Measurements from ENCODE around the gene AAK1. TPM values are rescaled to one million over a fixed set of nuclear protein-coding genes. Genes with fewer than 3 reads are reported as not detected.
"Not testable (repeated sequence)": the region's sequence is repeated elsewhere in the genome, so short reads cannot be mapped to it uniquely, and the experiment has no call there.

Gene AAK1
- total and polyA plus RNA-seq, 7 donors: 5.4 to 35.7 (median 20.7) TPM

GRCh38 chr2:69452687-69453086 lies 190.9 kb downstream of the AAK1 start:
- intact Hi-C loops (cut with DNase I): no loop called here
- WGBS, 2 donors: 93 to 97% methylated on average over 3 of the region's 3 CpGs
- no peak for TF ChIP-seq EP300 (IDR thresholded peaks at IDR 0.05)
- TF ChIP-seq POLR2AphosphoS5 (IDR thresholded peaks at IDR 0.05): no peak
- TF ChIP-seq CTCF (IDR thresholded peaks at IDR 0.05): no peak
- TF ChIP-seq POLR2A (IDR thresholded peaks at IDR 0.05): no peak
- H3K9me3 ChIP-seq: no peaks in the 10 kb centered on the region
- no peaks in the 10 kb centered on the region for H3K27me3 ChIP-seq
- no peak overlapping the region for H3K27ac ChIP-seq
- H3K36me3 ChIP-seq: no peaks in the 10 kb centered on the region
- no peak for DNase-seq
- no peaks in the 10 kb centered on the region for H3K4me1 ChIP-seq
- H3K4me3 ChIP-seq: no peak overlapping the region

GRCh38 chr2:69450735-69451416 lies 192.7 kb downstream of the AAK1 start:
- no peaks in the 10 kb centered on the region for H3K4me1 ChIP-seq
- no peak overlapping the region for H3K27ac ChIP-seq
- no peaks in the 10 kb centered on the region for H3K27me3 ChIP-seq
- no peaks in the 10 kb centered on the region for H3K9me3 ChIP-seq
- H3K4me3 ChIP-seq: no peak overlapping the region
- no peaks in the 10 kb centered on the region for H3K36me3 ChIP-seq
- 86 to 91% methylated on average over 6 of the region's 6 CpGs for WGBS, 2 donors
- DNase-seq: no peak
- intact Hi-C loops (cut with DNase I): no loop called here
- TF ChIP-seq POLR2AphosphoS5 (IDR thresholded peaks at IDR 0.05): no peak
- no peak for TF ChIP-seq POLR2A (IDR thresholded peaks at IDR 0.05)
- TF ChIP-seq EP300 (IDR thresholded peaks at IDR 0.05): no peak
- no peak for TF ChIP-seq CTCF (IDR thresholded peaks at IDR 0.05)

GRCh38 chr2:69449906-69450305 lies 193.6 kb downstream of the AAK1 start:
- no peaks in the 10 kb centered on the region for H3K27me3 ChIP-seq
- TF ChIP-seq EP300 (IDR thresholded peaks at IDR 0.05) (no peak), POLR2AphosphoS5 (IDR thresholded peaks at IDR 0.05) (no peak), CTCF (IDR thresholded peaks at IDR 0.05) (no peak), POLR2A (IDR thresholded peaks at IDR 0.05) (no peak)
- DNase-seq: no peak
- no peaks in the 10 kb centered on the region for H3K36me3 ChIP-seq
- no peaks in the 10 kb centered on the region for H3K9me3 ChIP-seq
- H3K4me1 ChIP-seq: no peaks in the 10 kb centered on the region
- intact Hi-C loops (cut with DNase I): no loop called here
- WGBS, 2 donors: 89 to 93% methylated on average over 5 of the region's 5 CpGs
- H3K27ac ChIP-seq: no peak overlapping the region
- no peak overlapping the region for H3K4me3 ChIP-seq

DNA sequence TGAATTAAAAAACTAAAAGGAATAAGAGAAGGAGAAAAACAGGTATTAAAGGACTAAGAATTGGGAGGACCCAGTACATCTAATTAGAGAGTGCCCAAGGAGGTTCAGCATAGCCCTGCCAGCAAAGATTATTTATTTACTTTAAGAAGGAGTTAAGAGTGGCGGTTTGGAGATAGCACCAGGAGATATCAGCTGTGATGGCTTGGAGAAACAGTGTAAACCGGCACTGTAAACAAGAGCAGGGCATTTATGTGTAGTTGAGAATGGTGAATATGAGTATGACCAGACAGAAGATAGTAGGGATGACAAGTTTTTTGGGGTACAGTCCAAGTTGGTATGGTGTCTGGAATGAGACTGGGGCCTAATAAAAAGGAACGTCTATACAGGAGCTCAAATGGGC lies 199.9 kb downstream of the AAK1 start:
- DNase-seq; H3K4me3 ChIP-seq; H3K27me3 ChIP-seq; intact Hi-C loops (cut with DNase I); H3K36me3 ChIP-seq; H3K27ac ChIP-seq; H3K9me3 ChIP-seq; H3K4me1 ChIP-seq: not testable (repeated sequence)
- WGBS, 2 donors: 70 to 85% methylated on average over 3 of the region's 3 CpGs

- DNase-seq, H3K27ac ChIP-seq, H3K9me3 ChIP-seq, H3K4me3 ChIP-seq, H3K36me3 ChIP-seq, H3K27me3 ChIP-seq: not testable (repeated sequence)
- intact Hi-C loops (cut with DNase I): loop anchor here (5.0 kb wide), 3 partner anchors 427 to 853 kb away; partner anchors contain the start of genes ANTXR1 and SNRPG
- WGBS, 2 donors: 99 to 100% methylated on average over 2 of the region's 2 CpGs
- peaks cover 0 to 30% (median 19%) of the 10 kb centered on the region in 4 donors for H3K4me1 ChIP-seq
Observed at GRCh38 chr2:69439499-69439898, 204.0 kb downstream of the AAK1 start.

GRCh38 chr2:69438580-69438979 lies 205.0 kb downstream of the AAK1 start:
- 97 to 98% methylated on average over 6 of the region's 6 CpGs for WGBS, 2 donors

More at GRCh38 chr2:69438580-69438979, 205.0 kb downstream of the AAK1 start:
- intact Hi-C loops (cut with DNase I): loop anchor here (5.0 kb wide), 3 partner anchors 426 to 854 kb away; partner anchors contain the start of genes ANTXR1 and SNRPG
- no peak for TF ChIP-seq POLR2A (IDR thresholded peaks at IDR 0.05)
- no peak for TF ChIP-seq EP300 (IDR thresholded peaks at IDR 0.05)
- no peak for TF ChIP-seq CTCF (IDR thresholded peaks at IDR 0.05)
- no peak for TF ChIP-seq POLR2AphosphoS5 (IDR thresholded peaks at IDR 0.05)
- H3K4me1 ChIP-seq: peaks cover 0 to 31% (median 19%) of the 10 kb centered on the region in 4 donors
- peak overlapping the region; percentile 94 to 96 (median 94) for H3K27ac ChIP-seq
- H3K36me3 ChIP-seq: no peaks in the 10 kb centered on the region
- no peak for DNase-seq
- H3K4me3 ChIP-seq: no peak overlapping the region
- no peaks in the 10 kb centered on the region for H3K9me3 ChIP-seq
- H3K27me3 ChIP-seq: no peaks in the 10 kb centered on the region
